ENCODE data around the gene NOS1.

Gene NOS1

GRCh38 chr12:117328556-117329100 lies 32.8 kb downstream of the NOS1 start:
- DNase-seq: no peak

GRCh38 chr12:117322428-117322827 lies 39.0 kb downstream of the NOS1 start:
- DNase-seq: no peak

GRCh38 chr12:117321572-117321971 lies 39.9 kb downstream of the NOS1 start:
- DNase-seq: no peak

GRCh38 chr12:117318591-117318990 lies 42.8 kb downstream of the NOS1 start:
- DNase-seq: no peak

GRCh38 chr12:117316336-117316735 lies 45.1 kb downstream of the NOS1 start:
- DNase-seq: no peak

GRCh38 chr12:117313926-117314325 lies 47.5 kb downstream of the NOS1 start:
- no peak for DNase-seq

GRCh38 chr12:117312770-117313169 lies 48.7 kb downstream of the NOS1 start:
- no peak for DNase-seq

- no peak for DNase-seq
These were observed 52.0 kb downstream of the NOS1 start for GRCh38 chr12:117309276-117309925.

- no peak for DNase-seq
These were observed 61.3 kb downstream of the NOS1 start for GRCh38 chr12:117300174-117300573.

GRCh38 chr12:117298648-117299225 lies 62.7 kb downstream of the NOS1 start:
- no peak for DNase-seq

GRCh38 chr12:117298191-117298590 lies 63.2 kb downstream of the NOS1 start:
- DNase-seq: no peak

- DNase-seq: no peak
These were observed 67.2 kb downstream of the NOS1 start for GRCh38 chr12:117294189-117294603.

- no peak for DNase-seq
These were observed 67.9 kb downstream of the NOS1 start for GRCh38 chr12:117293510-117293909.

- no peak for DNase-seq
These were observed 68.7 kb downstream of the NOS1 start for GRCh38 chr12:117292688-117293087.

- no peak for DNase-seq
These were observed 77.3 kb downstream of the NOS1 start for GRCh38 chr12:117284140-117284539.

GRCh38 chr12:117282490-117282889 lies 78.9 kb downstream of the NOS1 start:
- no peak for DNase-seq

GRCh38 chr12:117280019-117280680 lies 81.3 kb downstream of the NOS1 start:
- DNase-seq: no peak

- no peak for DNase-seq
These were observed 81.8 kb downstream of the NOS1 start for GRCh38 chr12:117279606-117280005.

GRCh38 chr12:117277875-117278274 lies 83.6 kb downstream of the NOS1 start:
- no peak for DNase-seq

- DNase-seq: no peak
These were observed 88.3 kb downstream of the NOS1 start for GRCh38 chr12:117273091-117273490.

- no peak for DNase-seq
These were observed 88.7 kb downstream of the NOS1 start for GRCh38 chr12:117272690-117273089.

- DNase-seq: no peak
These were observed 98.7 kb downstream of the NOS1 start for GRCh38 chr12:117262749-117263148.

GRCh38 chr12:117261247-117261646 lies 100.2 kb downstream of the NOS1 start:
- no peak for DNase-seq

GRCh38 chr12:117255386-117255785 lies 106.0 kb downstream of the NOS1 start:
- no peak for DNase-seq
